Adrenal gland (tissue), 5 donors: ENCODE results near the gene PKD1.

ENCODE experiments used
- CTCF ChIP-seq, 6 experiments: fragments of 450-650 bp in 4 of 6; fragments of 200-600 bp in 2 of 6; sonication (generic) in 1 of 6; IDR thresholded peaks; 1 replicate in 5 of 6; 2 replicates in 1 of 6; pipeline versions ENCODE4 v1.5.1 to v1.8.0; 2016 to 2021; ENCODE audit warnings: antibody characterized with exemption in 6 of 6, mild to moderate bottlenecking in 2 of 6, moderate library complexity in 1 of 6
- POLR2A ChIP-seq, 2 donors: fragments of 450-650 bp; IDR thresholded peaks; one replicate each; pipeline ENCODE4 v1.6.1; 2017; ENCODE audit warnings: antibody characterized with exemption in 2 of 2, mild to moderate bottlenecking in 2 of 2, moderate library complexity in 1 of 2
- donor health status: DM: no; HTN: no; CAD: no.

- TF ChIP-seq POLR2A (IDR thresholded peaks at IDR 0.05) (no peak), CTCF (IDR thresholded peaks at IDR 0.05) (no peak)
These were observed 27.6 kb upstream of the PKD1 start for GRCh38 chr16:2163211-2163881.
